CD4-positive, alpha-beta memory T cell (primary cell): ENCODE data around the gene LGR6. TPM values are rescaled to one million over a fixed set of nuclear protein-coding genes. Genes with fewer than 3 reads are reported as not detected.
A peak's percentile ranks its signal among the peaks of the same experiment; 100 is the strongest.

Source experiments
- CTCF ChIA-PET: fragments of 350-600 bp; sonication (Branson Sonifier 250); formaldehyde crosslinking; loops from one replicate; lab custom pipeline; 2021; ENCODE audit warnings: inconsistent platforms; ENCODE audit not compliant: partially characterized antibody; lab: Charles Lee
- POLR2A ChIA-PET: fragments of 350-600 bp; sonication (Branson Sonifier 250); formaldehyde crosslinking; loops from one replicate; lab custom pipeline; 2021; ENCODE audit not compliant: partially characterized antibody; lab: Charles Lee
- DNase-seq, 5 donors: peaks; one replicate each; pipeline versions ENCODE4 v3.0.0 to v3.0.0-alpha.2; 2020 to 2022; ENCODE audit warnings: mixed read lengths in 1 of 5
- H3K27ac ChIP-seq: one replicate; pipeline ENCODE4 v1.7.0; 2013; ENCODE audit warnings: low read depth, low read length
- H3K27me3 ChIP-seq: 2 replicates; pipeline ENCODE4 v1.7.0; 2013; ENCODE audit warnings: mild to moderate bottlenecking, low read length, moderate library complexity; ENCODE audit not compliant: insufficient read depth
- H3K36me3 ChIP-seq: 2 replicates; pipeline ENCODE4 v1.7.0; 2013; ENCODE audit warnings: mild to moderate bottlenecking, low read length, moderate library complexity; ENCODE audit not compliant: insufficient read depth
- H3K4me1 ChIP-seq: 2 replicates; pipeline ENCODE4 v1.7.0; 2013; ENCODE audit warnings: mild to moderate bottlenecking, low read length, moderate library complexity; ENCODE audit not compliant: insufficient read depth
- H3K4me3 ChIP-seq, 2 donors: one replicate each; pipeline ENCODE4 v1.7.0; 2013; ENCODE audit warnings: low read length in 2 of 2, mild to moderate bottlenecking in 1 of 2
- H3K9me3 ChIP-seq, 2 donors: one replicate each; pipeline ENCODE4 v1.7.0; 2013; ENCODE audit warnings: low read length in 2 of 2, control low read depth in 1 of 2; ENCODE audit not compliant: control insufficient read depth in 1 of 2
- H3K27ac Mint-ChIP-seq, 7 donors: one replicate each; pipeline ENCODE4 v1.8.0; 2020 to 2021; ENCODE audit warnings: mixed read lengths in 7 of 7, mild to moderate bottlenecking in 6 of 7, inconsistent platforms in 3 of 7, moderate library complexity in 3 of 7
- H3K27me3 Mint-ChIP-seq, 2 donors: one replicate each; pipeline ENCODE4 v1.8.0; 2020 to 2021; ENCODE audit warnings: mixed read lengths in 2 of 2
- H3K36me3 Mint-ChIP-seq, 2 donors: one replicate each; pipeline ENCODE4 v1.8.0; 2020 to 2021; ENCODE audit warnings: mixed read lengths in 2 of 2, inconsistent platforms in 1 of 2, mild to moderate bottlenecking in 1 of 2
- H3K4me1 Mint-ChIP-seq, 4 donors: one replicate each; pipeline ENCODE4 v1.8.0; 2020 to 2021; ENCODE audit warnings: mixed read lengths in 4 of 4, mild to moderate bottlenecking in 1 of 4
- H3K4me3 Mint-ChIP-seq, 8 donors: one replicate each; pipeline ENCODE4 v1.8.0; 2020 to 2021; ENCODE audit warnings: mixed read lengths in 8 of 8, mild to moderate bottlenecking in 7 of 8, moderate library complexity in 6 of 8, inconsistent platforms in 3 of 8
- H3K9me3 Mint-ChIP-seq, 8 donors: one replicate each; pipeline ENCODE4 v1.8.0; 2020 to 2021; ENCODE audit warnings: mixed read lengths in 8 of 8, mild to moderate bottlenecking in 5 of 8, inconsistent platforms in 3 of 8, moderate library complexity in 1 of 8
- intact Hi-C: fragments of 100-400 bp; cut with micrococcal nuclease; formaldehyde crosslinking; loops from one replicate; pipeline ENCODE4 v1.15.1; 2023
- polyA plus RNA-seq, 2 donors: library from polyadenylated mRNA; unstranded; fragments of 300-500 nt; fragmentation: Illumina TruSeq; gene quantifications; one replicate each; pipeline ENCODE4 v1.2.3, GENCODE V29; 2021
- total RNA-seq, 2 experiments: library from RNA; stranded (reverse); gene quantifications; one replicate each; pipeline ENCODE4 v1.2.3, GENCODE V29; 2021

The LGR6 gene
- total and polyA plus RNA-seq, 4 experiments from 2014 or later = 0.16 to 0.33 (median 0.17) TPM; not detected in 1

GRCh38 chr1:202214089-202214843, 20.7 kb downstream of the LGR6 start:
- Mint-ChIP-seq H3K4me1 (peaks cover 6 to 12% (median 8%) of the 10 kb centered on the region in 4 donors), H3K4me3 (peak overlapping the region in 5 of 8 donors; percentile 9 to 68 (median 47)), H3K9me3 (no peaks in the 10 kb centered on the region), H3K36me3 (no peaks in the 10 kb centered on the region), H3K27ac (no peak overlapping the region), H3K27me3 (peaks cover 45 to 50% of the 10 kb centered on the region in 2 donors)
- no peak overlapping the region for H3K27ac ChIP-seq
- H3K36me3 ChIP-seq = no peaks in the 10 kb centered on the region
- no peak for DNase-seq
- ChIA-PET CTCF (interaction anchor here (1.0 to 3.5 kb wide), 4 partner anchors 20 to 24 kb away, joined by 3 to 14 read pairs (median 3); partner anchors contain the start of gene LGR6), POLR2A (no interaction called here)
- no peak overlapping the region for H3K4me3 ChIP-seq
- H3K27me3 ChIP-seq = peaks cover 25% of the 10 kb centered on the region
- no peaks in the 10 kb centered on the region for H3K9me3 ChIP-seq
- H3K4me1 ChIP-seq = no peaks in the 10 kb centered on the region
- intact Hi-C loops = no loop called here

- intact Hi-C loops = no loop called here
These were observed 22.0 kb downstream of the LGR6 start for GRCh38 chr1:202215472-202216130.

GRCh38 chr1:202216691-202217090, 23.1 kb downstream of the LGR6 start:
- Histone ChIP-seq H3K36me3 (no peaks in the 10 kb centered on the region), H3K4me3 (no peak overlapping the region), H3K27me3 (peaks cover 25% of the 10 kb centered on the region), H3K4me1 (no peaks in the 10 kb centered on the region), H3K9me3 (no peaks in the 10 kb centered on the region), H3K27ac (no peak overlapping the region)
- no peak for DNase-seq
- H3K9me3 Mint-ChIP-seq = no peaks in the 10 kb centered on the region
- H3K27ac Mint-ChIP-seq = no peak overlapping the region
- ChIA-PET POLR2A (no interaction called here), CTCF (no interaction called here)
- intact Hi-C loops = no loop called here
- no peaks in the 10 kb centered on the region for H3K36me3 Mint-ChIP-seq
- H3K4me1 Mint-ChIP-seq = peaks cover 6 to 12% (median 8%) of the 10 kb centered on the region in 4 donors
- H3K4me3 Mint-ChIP-seq = no peak overlapping the region
- H3K27me3 Mint-ChIP-seq = peaks cover 44 to 52% of the 10 kb centered on the region in 2 donors

More at GRCh38 chr1:202215472-202216130, 22.0 kb downstream of the LGR6 start:
- H3K27me3 Mint-ChIP-seq = peaks cover 46 to 52% of the 10 kb centered on the region in 2 donors
- no peak for DNase-seq
- no peak overlapping the region for H3K4me3 Mint-ChIP-seq
- Histone ChIP-seq H3K9me3 (no peaks in the 10 kb centered on the region), H3K36me3 (no peaks in the 10 kb centered on the region), H3K4me1 (no peaks in the 10 kb centered on the region), H3K4me3 (no peak overlapping the region), H3K27me3 (peaks cover 25% of the 10 kb centered on the region), H3K27ac (no peak overlapping the region)
- ChIA-PET POLR2A (no interaction called here), CTCF (interaction anchor here (1.4 kb wide), 2 partner anchors 20 to 26 kb away, joined by 3 read pairs; no protein-coding TSS in a partner anchor)
- H3K9me3 Mint-ChIP-seq = no peaks in the 10 kb centered on the region
- no peaks in the 10 kb centered on the region for H3K36me3 Mint-ChIP-seq
- H3K4me1 Mint-ChIP-seq = peaks cover 6 to 12% (median 8%) of the 10 kb centered on the region in 4 donors
- H3K27ac Mint-ChIP-seq = no peak overlapping the region

- ChIA-PET CTCF (no interaction called here), POLR2A (no interaction called here)
- no peak overlapping the region for H3K27ac Mint-ChIP-seq
- no peak overlapping the region for H3K27ac ChIP-seq
- intact Hi-C loops = no loop called here
- no peak overlapping the region for H3K4me3 ChIP-seq
- peaks cover 37 to 46% of the 10 kb centered on the region in 2 donors for H3K27me3 Mint-ChIP-seq
- H3K9me3 ChIP-seq = no peaks in the 10 kb centered on the region
- H3K27me3 ChIP-seq = peaks cover 19% of the 10 kb centered on the region
- no peak overlapping the region for H3K4me3 Mint-ChIP-seq
- H3K36me3 ChIP-seq = no peaks in the 10 kb centered on the region
- DNase-seq = no peak
- no peaks in the 10 kb centered on the region for H3K4me1 ChIP-seq
- H3K36me3 Mint-ChIP-seq = no peaks in the 10 kb centered on the region
- no peaks in the 10 kb centered on the region for H3K9me3 Mint-ChIP-seq
- H3K4me1 Mint-ChIP-seq = peaks cover 6 to 12% (median 8%) of the 10 kb centered on the region in 4 donors
These were observed 23.9 kb downstream of the LGR6 start for GRCh38 chr1:202217516-202217915.

GRCh38 chr1:202217951-202218350, 24.4 kb downstream of the LGR6 start:
- Mint-ChIP-seq H3K27me3 (peaks cover 33 to 41% of the 10 kb centered on the region in 2 donors), H3K9me3 (no peaks in the 10 kb centered on the region), H3K4me1 (peaks cover 6 to 12% (median 8%) of the 10 kb centered on the region in 4 donors), H3K4me3 (no peak overlapping the region), H3K36me3 (no peaks in the 10 kb centered on the region), H3K27ac (no peak overlapping the region)
- Histone ChIP-seq H3K4me3 (no peak overlapping the region), H3K9me3 (no peaks in the 10 kb centered on the region), H3K27ac (no peak overlapping the region), H3K27me3 (peaks cover 15% of the 10 kb centered on the region), H3K4me1 (no peaks in the 10 kb centered on the region), H3K36me3 (no peaks in the 10 kb centered on the region)
- CTCF ChIA-PET = no interaction called here
- intact Hi-C loops = no loop called here
- POLR2A ChIA-PET = interaction anchor here (0.7 kb wide), 1 partner anchor 46 kb away, joined by 3 read pairs; no protein-coding TSS in a partner anchor
- no peak for DNase-seq

GRCh38 chr1:202220733-202221132, 27.1 kb downstream of the LGR6 start:
- Histone ChIP-seq H3K9me3 (no peaks in the 10 kb centered on the region), H3K27ac (no peak overlapping the region), H3K36me3 (no peaks in the 10 kb centered on the region), H3K27me3 (no peaks in the 10 kb centered on the region), H3K4me1 (no peaks in the 10 kb centered on the region), H3K4me3 (no peak overlapping the region)
- POLR2A ChIA-PET = no interaction called here
- Mint-ChIP-seq H3K27ac (no peak overlapping the region), H3K36me3 (no peaks in the 10 kb centered on the region), H3K4me3 (no peak overlapping the region), H3K9me3 (no peaks in the 10 kb centered on the region), H3K27me3 (peaks cover 15 to 26% of the 10 kb centered on the region in 2 donors), H3K4me1 (no peaks in the 10 kb centered on the region)
- no peak for DNase-seq
- intact Hi-C loops = no loop called here
- CTCF ChIA-PET = interaction anchor here (0.5 kb wide), 1 partner anchor 1318 kb away, joined by 3 read pairs; no protein-coding TSS in a partner anchor
